ENCODE results near the gene GRK2. TPM values are rescaled to one million over a fixed set of nuclear protein-coding genes. Genes with fewer than 3 reads are reported as not detected.
A peak's percentile ranks its signal among the peaks of the same experiment; 100 is the strongest.

GRK2 gene
- total RNA-seq (62.3 and 66.9 TPM in 2 replicates), polyA plus RNA-seq (57.9 and 73.1 TPM in 2 replicates), polyA minus RNA-seq (30.8 and 39.9 TPM in 2 replicates), Bru-seq, nascent RNA (percentile 61 among the genes with signal in this experiment), BruChase-seq, experiment 1, labeled RNA remaining after a 6-hour chase (percentile 89 among the genes with signal in this experiment), BruChase-seq, experiment 2, labeled RNA remaining after a 2-hour chase (percentile 83 among the genes with signal in this experiment)
- polyA plus RNA-seq (2011; cell fraction: cytosol; rRNA removed), result 41.3 and 53.7 TPM in 2 replicates
- 132 and 162 TPM in 2 replicates for polyA plus RNA-seq (2011; cell fraction: nucleus; rRNA removed)
- polyA plus RNA-seq (2012), result 41.3 and 55.6 TPM in 2 replicates
- 52.9 TPM for polyA minus RNA-seq (2011; cell fraction: cytosol; rRNA and poly(A)+ RNA removed)
- 38.1 and 49.4 TPM in 2 replicates for polyA minus RNA-seq (2011; cell fraction: nucleus; rRNA and poly(A)+ RNA removed)
- long read RNA-seq, transcript GRK2-201 (21 exons, 3,466 nt), result major isoform, 127 of 205 reads
- long read RNA-seq, partial matches to known transcripts, result 22 of 205 reads
- long read RNA-seq, other reads (novel, unspliced or antisense), result 55 of 205 reads

DNA sequence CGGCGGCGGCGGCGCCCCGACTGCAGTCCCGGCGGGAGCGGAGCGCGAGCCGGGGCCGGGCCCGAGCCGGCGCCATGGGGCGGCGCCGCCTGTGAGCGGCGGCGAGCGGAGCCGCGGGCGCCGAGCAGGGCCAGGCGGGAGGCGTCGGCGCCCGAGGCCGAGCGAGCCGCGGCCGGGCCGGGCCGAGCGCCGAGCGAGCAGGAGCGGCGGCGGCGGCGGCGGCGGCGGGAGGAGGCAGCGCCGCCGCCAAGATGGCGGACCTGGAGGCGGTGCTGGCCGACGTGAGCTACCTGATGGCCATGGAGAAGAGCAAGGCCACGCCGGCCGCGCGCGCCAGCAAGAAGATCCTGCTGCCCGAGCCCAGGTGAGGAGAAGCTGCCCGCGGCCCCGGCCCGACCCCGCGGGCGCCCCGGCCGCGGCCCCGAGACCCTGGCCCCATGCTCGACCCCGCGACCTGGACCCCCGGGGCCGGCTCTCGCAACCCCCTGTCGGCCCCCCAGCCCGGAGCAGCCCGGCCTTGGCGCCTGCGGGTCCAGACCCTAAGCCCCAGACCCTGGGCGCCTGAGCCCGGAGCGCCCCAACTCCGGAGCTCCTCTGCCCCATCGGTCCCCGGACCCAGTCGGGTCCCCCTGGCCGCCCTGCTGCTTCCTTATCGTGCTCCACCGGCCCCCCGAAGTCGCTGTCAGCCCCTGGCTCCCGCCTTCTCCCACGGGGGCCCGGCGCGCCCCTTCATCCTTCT, at the start of gene GRK2:
Gene GRK2, plus strand, starts transcription at position 25 of the 739 bp plus-strand sequence. Its CDS starts 227 bp downstream, at position 252.
- no TSS peak for BruUV-seq (replicated peaks)
- POLR2A ChIA-PET, result interaction anchor here (1.0 kb wide), 2 partner anchors 27 to 87 kb away, joined by 3 to 4 read pairs; partner anchors contain the start of gene POLD4
- intact Hi-C loops (cut with micrococcal nuclease) (loop anchor here (1.0 to 10.0 kb wide), 4 partner anchors 11 to 238 kb away; partner anchors contain the start of genes CDK2AP2 and PITPNM1), dilution Hi-C loops (cut with MboI; ENCODE audit: extremely low pct_ligation_motif_present, low sequenced_read_pairs) (no loop called here)
- Histone ChIP-seq H3K36me3 (ENCODE audit: control insufficient read depth in 2 of 2, extremely low read depth in 1 of 2, insufficient read depth in 2 of 2, low read length in 2 of 2) (peaks cover 0 to 2% of the 10 kb centered on the region in 2 experiments), H2AFZ (ENCODE audit: low read depth, low read length) (peak within 1 kb of the TSS; percentile 29), H3K4me2 (ENCODE audit: insufficient read depth, low read length) (peak within 1 kb of the TSS; percentile 53), H3K9me1 (replicated peaks; ENCODE audit: control insufficient read depth, extremely low read depth, insufficient read depth, low read length) (no peaks in the 10 kb centered on the region), H3K4me1 (ENCODE audit: control insufficient read depth, extremely low read depth, insufficient read depth, low read length) (peaks cover 38% of the 10 kb centered on the region), H3K79me2 (ENCODE audit: control insufficient read depth, insufficient read depth, low read length) (peaks cover 48% of the 10 kb centered on the region), H3K27ac (ENCODE audit: insufficient read depth, low read depth, low read length) (no peak within 1 kb of the TSS), H3K27me3 (ENCODE audit: control insufficient read depth in 2 of 2, insufficient read depth in 2 of 2, low read length in 2 of 2) (no peaks in the 10 kb centered on the region), H3K9me3 (replicated peaks; ENCODE audit: control insufficient read depth, insufficient read depth, low read length) (no peaks in the 10 kb centered on the region), H4K20me1 (replicated peaks; ENCODE audit: control insufficient read depth, extremely low read depth, insufficient read depth, low read length) (no peaks in the 10 kb centered on the region), H3K9ac (replicated peaks; ENCODE audit: extremely low read depth, insufficient read depth, low read length) (peak within 1 kb of the TSS; percentile 49), H3K4me3 (replicated peaks in 1 of 3; ENCODE audit: insufficient read depth in 1 of 3, low read depth in 1 of 3, low read length in 3 of 3) (peak within 1 kb of the TSS; percentile 56 to 72 (median 69))
- TF ChIP-seq FOS (IDR thresholded peaks at IDR 0.05; ENCODE audit: borderline replicate concordance, insufficient read depth, low read length), result no peak
- no peak for TF ChIP-seq JUN (IDR thresholded peaks at IDR 0.05; ENCODE audit: borderline replicate concordance, insufficient read depth, insufficient read length, low read depth)
- TF ChIP-seq GATA2 (IDR thresholded peaks at IDR 0.05; ENCODE audit: insufficient read depth, insufficient read length, low read depth, low read length), result no peak
- TF ChIP-seq, protein P1, sequence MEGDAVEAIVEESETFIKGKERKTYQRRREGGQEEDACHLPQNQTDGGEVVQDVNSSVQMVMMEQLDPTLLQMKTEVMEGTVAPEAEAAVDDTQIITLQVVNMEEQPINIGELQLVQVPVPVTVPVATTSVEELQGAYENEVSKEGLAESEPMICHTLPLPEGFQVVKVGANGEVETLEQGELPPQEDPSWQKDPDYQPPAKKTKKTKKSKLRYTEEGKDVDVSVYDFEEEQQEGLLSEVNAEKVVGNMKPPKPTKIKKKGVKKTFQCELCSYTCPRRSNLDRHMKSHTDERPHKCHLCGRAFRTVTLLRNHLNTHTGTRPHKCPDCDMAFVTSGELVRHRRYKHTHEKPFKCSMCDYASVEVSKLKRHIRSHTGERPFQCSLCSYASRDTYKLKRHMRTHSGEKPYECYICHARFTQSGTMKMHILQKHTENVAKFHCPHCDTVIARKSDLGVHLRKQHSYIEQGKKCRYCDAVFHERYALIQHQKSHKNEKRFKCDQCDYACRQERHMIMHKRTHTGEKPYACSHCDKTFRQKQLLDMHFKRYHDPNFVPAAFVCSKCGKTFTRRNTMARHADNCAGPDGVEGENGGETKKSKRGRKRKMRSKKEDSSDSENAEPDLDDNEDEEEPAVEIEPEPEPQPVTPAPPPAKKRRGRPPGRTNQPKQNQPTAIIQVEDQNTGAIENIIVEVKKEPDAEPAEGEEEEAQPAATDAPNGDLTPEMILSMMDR (IDR thresholded peaks at IDR 0.05; ENCODE audit: extremely low read depth in 1 of 2, insufficient read depth in 1 of 2, low read depth in 1 of 2, low read length in 2 of 2), result no peak
- TF ChIP-seq, protein P2, sequence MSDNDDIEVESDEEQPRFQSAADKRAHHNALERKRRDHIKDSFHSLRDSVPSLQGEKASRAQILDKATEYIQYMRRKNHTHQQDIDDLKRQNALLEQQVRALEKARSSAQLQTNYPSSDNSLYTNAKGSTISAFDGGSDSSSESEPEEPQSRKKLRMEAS (IDR thresholded peaks at IDR 0.05; ENCODE audit: insufficient read depth, insufficient read length), result no peak
- TF ChIP-seq EZH2 (IDR thresholded peaks at IDR 0.05; ENCODE audit: borderline replicate concordance, low read depth, low read length, severe bottlenecking), result no peak
- no peak for TF ChIP-seq MYC (IDR thresholded peaks at IDR 0.05; ENCODE audit: low read depth, low read length)
- TF ChIP-seq POLR2A (IDR thresholded peaks at IDR 0.05; ENCODE audit: low read depth, low read length), result no peak
- no peak for TF ChIP-seq POLR2AphosphoS5 (IDR thresholded peaks at IDR 0.05; ENCODE audit: insufficient read depth, low read depth, low read length)
- CTCF ChIA-PET, result interaction anchor here (0.7 to 2.5 kb wide), 14 partner anchors 11 to 186 kb away, joined by 3 to 35 read pairs (median 5); partner anchors contain the start of gene ANKRD13D
- DNase-seq (ENCODE audit: low read depth, low spot score), result no peak
- FAIRE-seq, result no peak
